T-helper 1 cell treated with Interleukin-12 subunit alpha and Interleukin-12 subunit beta and Interleukin-4 antibody, amounts not matched to agents 30 μg/mL and 1 μg/mL, for 36 hours (primary cell): ENCODE data around the gene CMIP.
"Not testable (repeated sequence)": the region's sequence is repeated elsewhere in the genome, so short reads cannot be mapped to it uniquely, and the experiment has no call there.

Experiments used
- H3K27ac Mint-ChIP-seq: one replicate; pipeline ENCODE4 v1.8.0; 2021; ENCODE audit warnings: mild to moderate bottlenecking, mixed read lengths
- H3K27me3 Mint-ChIP-seq: one replicate; pipeline ENCODE4 v1.8.0; 2021; ENCODE audit warnings: low read depth, mixed read lengths
- H3K36me3 Mint-ChIP-seq: one replicate; pipeline ENCODE4 v1.8.0; 2021; ENCODE audit warnings: low read depth, mixed read lengths
- H3K4me1 Mint-ChIP-seq: one replicate; pipeline ENCODE4 v1.8.0; 2021; ENCODE audit warnings: low read depth, mixed read lengths
- H3K4me3 Mint-ChIP-seq: one replicate; pipeline ENCODE4 v1.8.0; 2021; ENCODE audit warnings: mild to moderate bottlenecking, moderate library complexity, mixed read lengths
- H3K9me3 Mint-ChIP-seq: one replicate; pipeline ENCODE4 v1.8.0; 2021; ENCODE audit warnings: mixed read lengths

The CMIP gene

DNA sequence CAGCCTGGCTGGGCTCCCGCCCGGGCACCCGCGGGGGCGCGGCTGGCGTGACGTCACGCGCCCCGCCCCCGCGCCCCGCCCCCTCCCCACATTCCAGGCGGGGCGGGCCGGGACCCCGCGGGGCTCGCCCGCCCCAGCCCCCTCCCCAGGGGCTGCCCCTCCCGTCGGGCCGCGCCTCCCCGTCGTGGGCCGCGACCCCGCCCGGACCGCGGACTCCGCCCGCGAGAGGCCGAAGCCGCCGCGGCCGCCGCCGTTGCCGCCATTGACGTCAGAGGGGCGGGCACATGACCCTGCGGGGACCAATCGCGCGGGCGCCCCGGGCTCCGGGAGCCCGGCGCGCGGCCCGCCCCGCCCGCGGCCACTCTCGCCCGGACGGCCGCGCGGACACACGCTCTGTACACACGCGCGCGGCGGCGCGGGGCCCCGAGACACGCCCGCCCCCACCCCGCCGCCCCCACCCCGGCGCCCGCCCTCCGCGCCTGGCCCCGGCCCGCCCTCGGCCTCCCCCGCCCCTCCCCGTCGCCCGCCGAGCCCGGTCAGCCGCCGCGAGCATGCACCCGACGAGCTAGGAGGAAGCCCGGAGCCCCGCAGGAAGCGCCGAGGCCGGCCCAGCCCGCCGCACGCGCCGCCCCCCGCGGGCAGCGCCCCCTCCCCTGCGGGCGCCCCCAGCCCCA, at the start of gene CMIP:
TSS of gene CMIP (plus strand) at position 361 of the 674 bp plus-strand sequence.
- no peaks in the 10 kb centered on the region for H3K9me3 Mint-ChIP-seq
- peak within 1 kb of the TSS; percentile 92 for H3K4me3 Mint-ChIP-seq
- H3K4me1 Mint-ChIP-seq, result peaks cover 29% of the 10 kb centered on the region
- H3K36me3 Mint-ChIP-seq, result peaks cover 9% of the 10 kb centered on the region
- peaks cover 38% of the 10 kb centered on the region for H3K27me3 Mint-ChIP-seq
- peak within 1 kb of the TSS; percentile 86 for H3K27ac Mint-ChIP-seq

- H3K27me3 Mint-ChIP-seq, result no peaks in the 10 kb centered on the region
- no peaks in the 10 kb centered on the region for H3K9me3 Mint-ChIP-seq
- H3K36me3 Mint-ChIP-seq, result no peaks in the 10 kb centered on the region
- H3K4me3 Mint-ChIP-seq, result no peak overlapping the region
- peaks cover 1% of the 10 kb centered on the region for H3K4me1 Mint-ChIP-seq
- no peak overlapping the region for H3K27ac Mint-ChIP-seq
Observed at GRCh38 chr16:81394966-81395655, 49.5 kb upstream of the CMIP start.

GRCh38 chr16:81397058-81397878, 47.3 kb upstream of the CMIP start:
- Mint-ChIP-seq H3K36me3 (no peaks in the 10 kb centered on the region), H3K27me3 (no peaks in the 10 kb centered on the region), H3K4me1 (peaks cover 1% of the 10 kb centered on the region), H3K4me3 (no peak overlapping the region), H3K9me3 (no peaks in the 10 kb centered on the region), H3K27ac (no peak overlapping the region)

DNA sequence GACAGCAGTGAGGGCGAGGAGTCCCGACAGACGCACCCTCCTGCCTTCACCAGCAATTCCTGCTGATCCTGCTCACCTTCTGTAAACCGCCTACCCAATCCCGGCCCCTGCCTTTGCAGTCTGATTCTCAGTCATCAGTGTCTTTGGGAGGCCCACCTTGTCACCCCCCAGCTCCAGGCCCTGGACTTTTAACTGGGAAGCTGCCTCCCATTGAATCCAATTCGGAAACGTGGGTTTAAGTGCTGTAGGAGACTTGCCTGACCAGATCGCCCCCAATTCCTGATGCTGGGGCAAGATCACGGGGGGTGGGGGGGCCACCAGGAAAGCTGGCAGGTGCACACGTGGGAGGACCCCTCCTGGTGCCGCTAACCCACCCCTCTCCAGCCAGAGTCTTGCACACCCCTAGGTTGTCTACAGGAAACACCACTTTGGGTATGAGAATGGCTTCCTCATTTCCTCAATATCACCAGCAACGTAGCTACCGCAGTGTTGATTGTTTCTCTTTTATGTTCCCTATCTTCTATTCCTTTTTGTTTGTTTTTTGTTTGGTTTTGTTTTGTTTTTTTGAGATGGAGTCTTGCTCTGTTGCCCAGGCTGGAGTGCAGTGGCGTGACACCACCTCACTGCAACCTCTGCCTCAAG, 46.6 kb upstream of the CMIP start:
- no peaks in the 10 kb centered on the region for H3K27me3 Mint-ChIP-seq
- no peak overlapping the region for H3K4me3 Mint-ChIP-seq
- no peaks in the 10 kb centered on the region for H3K36me3 Mint-ChIP-seq
- no peaks in the 10 kb centered on the region for H3K9me3 Mint-ChIP-seq
- H3K27ac Mint-ChIP-seq, result no peak overlapping the region
- peaks cover 1% of the 10 kb centered on the region for H3K4me1 Mint-ChIP-seq

GRCh38 chr16:81399909-81400308, 44.7 kb upstream of the CMIP start:
- no peak overlapping the region for H3K4me3 Mint-ChIP-seq
- no peaks in the 10 kb centered on the region for H3K9me3 Mint-ChIP-seq
- no peaks in the 10 kb centered on the region for H3K27me3 Mint-ChIP-seq
- H3K27ac Mint-ChIP-seq, result no peak overlapping the region
- no peaks in the 10 kb centered on the region for H3K36me3 Mint-ChIP-seq
- peaks cover 1% of the 10 kb centered on the region for H3K4me1 Mint-ChIP-seq

DNA sequence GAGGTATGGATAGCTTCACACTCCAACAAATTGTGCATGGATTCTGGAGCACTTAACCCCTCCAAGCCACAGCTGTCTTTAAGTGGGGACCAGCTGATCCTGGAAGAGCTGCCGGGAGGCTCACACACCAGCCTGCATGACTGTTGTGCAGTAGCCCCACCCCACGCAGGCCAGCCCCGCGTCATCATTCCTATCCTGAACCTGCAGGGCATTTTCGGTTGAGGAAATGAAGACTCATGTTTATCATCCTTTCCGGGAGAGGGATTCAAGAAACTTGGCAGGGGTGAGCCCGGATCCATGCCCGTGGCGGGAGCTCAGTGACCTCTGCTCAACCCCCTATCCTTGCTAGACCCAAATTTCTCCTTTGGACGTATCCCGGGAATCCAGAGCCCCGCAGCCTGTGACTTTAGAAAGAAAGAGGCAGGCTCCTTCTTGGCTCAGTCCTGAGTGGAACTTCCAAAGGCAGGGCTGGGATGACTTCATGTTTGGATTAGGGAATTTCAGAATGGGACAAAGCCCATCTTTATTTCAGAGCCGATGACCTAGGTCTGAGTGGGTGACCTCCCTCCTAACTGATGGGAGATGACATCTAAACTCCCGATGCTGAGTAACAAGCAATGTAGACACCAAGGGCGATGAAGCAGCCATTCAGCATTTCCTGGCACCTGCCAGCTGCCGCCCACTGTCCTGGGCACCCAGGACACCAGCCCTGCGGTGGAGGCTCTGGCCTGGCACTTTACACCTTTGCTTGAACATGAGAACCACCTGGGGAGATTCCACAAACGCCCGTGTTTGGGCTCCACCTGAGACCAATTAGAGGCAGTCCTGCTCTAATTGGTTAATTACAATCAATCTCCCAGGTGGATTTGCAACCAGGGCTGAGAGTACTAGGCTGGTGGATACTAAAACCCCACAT, 43.3 kb upstream of the CMIP start:
- Mint-ChIP-seq H3K4me3 (no peak overlapping the region), H3K4me1 (peaks cover 1% of the 10 kb centered on the region), H3K36me3 (no peaks in the 10 kb centered on the region), H3K9me3 (no peaks in the 10 kb centered on the region), H3K27ac (no peak overlapping the region), H3K27me3 (no peaks in the 10 kb centered on the region)

DNA sequence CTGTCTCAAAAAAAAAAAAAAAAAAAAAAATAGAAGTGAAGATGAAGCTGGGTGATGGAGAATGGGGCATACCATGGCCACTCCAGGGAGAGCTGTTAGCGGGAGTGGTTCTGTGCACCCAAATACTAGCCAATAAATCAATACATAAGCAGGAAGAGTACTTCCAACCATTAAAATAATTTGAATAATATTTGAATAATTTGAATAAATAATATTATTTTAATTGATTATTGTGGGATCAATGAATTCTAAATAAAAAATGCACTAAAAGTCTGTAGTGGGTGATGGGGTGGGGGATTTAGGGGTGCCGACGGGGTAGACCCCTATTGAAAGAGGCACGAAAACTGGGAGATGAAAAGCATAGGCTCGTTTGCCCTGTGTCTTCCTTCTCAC, 41.4 kb upstream of the CMIP start:
- H3K4me1 Mint-ChIP-seq, result peaks cover 1% of the 10 kb centered on the region
- H3K4me3 Mint-ChIP-seq, result no peak overlapping the region
- H3K27me3 Mint-ChIP-seq, result no peaks in the 10 kb centered on the region
- H3K9me3 Mint-ChIP-seq, result no peaks in the 10 kb centered on the region
- no peaks in the 10 kb centered on the region for H3K36me3 Mint-ChIP-seq
- H3K27ac Mint-ChIP-seq, result no peak overlapping the region

DNA sequence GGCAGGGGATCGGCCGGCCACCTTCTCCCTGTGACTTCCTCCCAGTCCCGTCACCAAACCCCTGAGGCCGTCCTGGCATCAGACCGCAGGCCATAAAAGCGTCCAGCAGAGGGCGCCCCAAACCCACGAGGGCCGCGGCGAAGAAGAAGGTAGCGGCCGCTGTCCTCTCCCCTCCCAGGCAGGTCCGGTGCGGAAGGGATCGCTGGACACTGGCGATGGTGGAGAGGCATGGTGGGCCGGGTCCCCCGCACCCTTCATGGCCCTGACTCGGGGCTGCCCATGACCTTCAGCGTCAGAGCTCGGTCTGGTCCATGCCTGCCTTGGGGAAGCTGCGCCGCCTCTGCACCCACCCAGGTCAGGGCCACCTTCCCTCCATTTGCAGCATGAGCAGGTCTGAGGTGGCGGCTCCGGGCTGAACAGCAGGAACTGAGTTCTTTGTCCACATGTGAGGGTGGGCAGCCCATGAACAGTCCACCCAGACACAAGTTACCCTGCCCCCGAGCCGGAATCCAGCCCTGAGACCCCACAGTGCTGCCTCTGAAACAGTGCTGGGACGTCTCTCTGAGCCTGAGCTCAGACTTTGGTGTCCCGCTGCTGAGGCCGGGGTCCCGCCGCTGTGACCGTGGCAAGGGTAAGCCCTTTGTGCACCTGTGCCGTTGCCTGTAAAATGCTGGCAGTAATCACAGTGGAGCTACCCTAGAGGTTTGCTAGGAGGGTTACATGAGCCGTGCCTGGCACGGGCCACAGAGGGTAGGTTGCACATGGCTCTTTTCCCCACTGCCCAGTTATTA, 40.8 kb upstream of the CMIP start:
- Mint-ChIP-seq H3K27me3 (no peaks in the 10 kb centered on the region), H3K36me3 (no peaks in the 10 kb centered on the region), H3K4me1 (no peaks in the 10 kb centered on the region), H3K9me3 (no peaks in the 10 kb centered on the region), H3K4me3 (no peak overlapping the region), H3K27ac (no peak overlapping the region)

GRCh38 chr16:81405002-81405401, 39.6 kb upstream of the CMIP start:
- H3K4me1 Mint-ChIP-seq, H3K4me3 Mint-ChIP-seq, H3K36me3 Mint-ChIP-seq, H3K9me3 Mint-ChIP-seq, H3K27ac Mint-ChIP-seq, H3K27me3 Mint-ChIP-seq: not testable (repeated sequence)

DNA sequence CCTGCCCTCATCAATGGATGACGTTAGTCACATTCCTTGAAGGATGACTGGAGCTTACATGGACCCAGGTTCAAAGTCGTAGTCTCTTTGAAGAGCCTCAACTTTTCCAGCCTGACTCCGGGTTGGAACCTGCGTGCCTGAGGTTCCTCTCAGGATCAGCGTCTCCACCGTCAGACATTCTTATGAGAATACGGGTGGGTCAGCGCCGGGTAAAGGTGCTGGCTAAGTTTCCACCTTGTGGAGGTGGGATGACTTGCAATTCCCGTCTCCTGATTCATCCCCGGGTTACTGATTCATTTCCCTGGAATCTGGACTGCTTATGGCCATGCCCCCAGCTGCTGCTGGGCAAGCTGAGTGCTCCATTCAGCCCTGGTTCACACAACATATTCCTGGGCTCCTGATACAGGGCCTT, 38.9 kb upstream of the CMIP start:
- Mint-ChIP-seq H3K27ac (no peak overlapping the region), H3K9me3 (no peaks in the 10 kb centered on the region), H3K36me3 (no peaks in the 10 kb centered on the region), H3K27me3 (no peaks in the 10 kb centered on the region), H3K4me3 (no peak overlapping the region), H3K4me1 (no peaks in the 10 kb centered on the region)

GRCh38 chr16:81408409-81408950, 36.1 kb upstream of the CMIP start:
- H3K4me3 Mint-ChIP-seq, result no peak overlapping the region
- no peaks in the 10 kb centered on the region for H3K36me3 Mint-ChIP-seq
- no peaks in the 10 kb centered on the region for H3K4me1 Mint-ChIP-seq
- H3K27ac Mint-ChIP-seq, result no peak overlapping the region
- peaks cover 7% of the 10 kb centered on the region for H3K27me3 Mint-ChIP-seq
- H3K9me3 Mint-ChIP-seq, result no peaks in the 10 kb centered on the region

DNA sequence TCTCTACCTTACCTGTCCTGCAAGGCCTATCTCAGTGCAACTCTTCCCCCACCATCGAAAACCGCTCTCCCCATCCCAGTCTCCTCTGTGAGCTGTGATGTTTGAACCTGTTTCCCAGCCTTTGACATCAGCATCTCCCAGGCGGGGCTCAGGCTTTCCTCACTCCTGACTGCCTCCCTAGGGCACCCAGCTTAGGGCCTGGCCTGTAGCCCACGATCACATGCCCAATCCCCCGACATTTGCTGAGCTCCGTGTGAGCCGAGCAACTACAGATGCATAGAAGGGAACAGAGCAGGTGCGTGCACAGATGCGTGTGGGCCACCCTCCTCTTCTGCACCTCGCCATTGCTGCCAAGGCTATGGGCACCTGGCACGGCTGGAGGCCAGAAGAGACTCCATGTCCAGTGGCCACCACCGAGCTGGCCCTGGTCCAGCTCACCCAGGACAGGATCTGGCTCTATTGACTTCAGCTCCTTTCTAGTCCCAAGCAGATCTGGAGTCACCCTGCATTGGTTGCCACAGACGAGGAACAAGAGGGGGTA, 35.5 kb upstream of the CMIP start:
- Mint-ChIP-seq H3K9me3 (no peaks in the 10 kb centered on the region), H3K27me3 (peaks cover 8% of the 10 kb centered on the region), H3K27ac (peak overlapping the region; percentile 43), H3K36me3 (no peaks in the 10 kb centered on the region), H3K4me1 (no peaks in the 10 kb centered on the region), H3K4me3 (no peak overlapping the region)
